HEK293 (cell line): ENCODE measurements around the gene NDUFV1.

ENCODE experiments used
- CTCF ChIP-seq: fragments of 450-650 bp; formaldehyde crosslinking; IDR thresholded peaks from 2 replicates; pipeline ENCODE4 v1.5.1; 2016; ENCODE audit warnings: missing biosample characterization, missing genetic modification characterization
- KLF16 ChIP-seq: fragments of 450-650 bp; formaldehyde crosslinking; IDR thresholded peaks from 2 replicates; pipeline ENCODE4 v1.5.1; 2017; ENCODE audit warnings: missing biosample characterization, missing genetic modification characterization
- KLF17 ChIP-seq: fragments of 450-650 bp; formaldehyde crosslinking; IDR thresholded peaks from 2 replicates; pipeline ENCODE4 v1.5.1; 2016; ENCODE audit warnings: missing biosample characterization, missing genetic modification characterization
- PRDM4 ChIP-seq: fragments of 450-650 bp; formaldehyde crosslinking; IDR thresholded peaks from 2 replicates; pipeline ENCODE4 v1.5.1; 2017; ENCODE audit warnings: missing biosample characterization, missing genetic modification characterization
- ZNF112 ChIP-seq: fragments of 450-650 bp; formaldehyde crosslinking; IDR thresholded peaks from 2 replicates; pipeline ENCODE4 v1.5.0; 2017; ENCODE audit warnings: missing biosample characterization, missing genetic modification characterization
- ZNF133 ChIP-seq: fragments of 450-650 bp; formaldehyde crosslinking; IDR thresholded peaks from 2 replicates; pipeline ENCODE4 v1.5.1; 2016; ENCODE audit warnings: missing biosample characterization, missing genetic modification characterization
- ZNF184 ChIP-seq: fragments of 450-650 bp; IDR thresholded peaks from 2 replicates; pipeline ENCODE4 v1.5.1; 2018; ENCODE audit warnings: missing biosample characterization, mild to moderate bottlenecking, missing genetic modification characterization
- ZNF292 ChIP-seq: fragments of 450-650 bp; formaldehyde crosslinking; IDR thresholded peaks from 2 replicates; pipeline ENCODE4 v1.5.1; 2016; ENCODE audit warnings: low read depth, missing biosample characterization, missing genetic modification characterization, borderline replicate concordance
- ZNF350 ChIP-seq: fragments of 450-650 bp; formaldehyde crosslinking; IDR thresholded peaks from 2 replicates; pipeline ENCODE4 v1.5.0; 2017; ENCODE audit warnings: missing biosample characterization, mild to moderate bottlenecking, missing genetic modification characterization
- ZNF530 ChIP-seq: fragments of 450-650 bp; formaldehyde crosslinking; IDR thresholded peaks from 2 replicates; pipeline ENCODE4 v1.5.1; 2016; ENCODE audit warnings: low read depth, missing biosample characterization, missing genetic modification characterization
- ZNF658 ChIP-seq: fragments of 450-650 bp; formaldehyde crosslinking; IDR thresholded peaks from 2 replicates; pipeline ENCODE4; 2016; ENCODE audit warnings: missing biosample characterization, missing genetic modification characterization

GRCh38 chr11:67647471-67647870, 40.7 kb downstream of the NDUFV1 start:
- TF ChIP-seq ZNF133 (tag by site-specific recombination): no peak
- no peak for TF ChIP-seq CTCF (tag by site-specific recombination)
- no peak for TF ChIP-seq ZNF658 (tag by site-specific recombination)
- TF ChIP-seq KLF17: no peak
- TF ChIP-seq PRDM4: no peak
- no peak for TF ChIP-seq ZNF350 (tag by site-specific recombination)
- TF ChIP-seq ZNF184 (tag by site-specific recombination): no peak
- no peak for TF ChIP-seq ZNF292 (tag by site-specific recombination)
- no peak for TF ChIP-seq ZNF530
- no peak for TF ChIP-seq ZNF112
- TF ChIP-seq KLF16 (tag by site-specific recombination): no peak
